ENCODE data around the gene MT1X. TPM values are rescaled to one million over a fixed set of nuclear protein-coding genes. Genes with fewer than 3 reads are reported as not detected.
"Not testable (repeated sequence)": the region's sequence is repeated elsewhere in the genome, so short reads cannot be mapped to it uniquely, and the experiment has no call there.

Gene MT1X
- total RNA-seq, 1 experiment from 2014 or later, result 200 TPM

- DNase-seq (ENCODE audit: low read depth), result no peak
Measured at GRCh38 chr16:56710181-56710737, 28.0 kb downstream of the MT1X start.

- no peak for DNase-seq (ENCODE audit: low read depth)
Measured at GRCh38 chr16:56711862-56712261, 29.6 kb downstream of the MT1X start.

- DNase-seq (ENCODE audit: low read depth), result no peak
Measured at GRCh38 chr16:56713794-56714193, 31.5 kb downstream of the MT1X start.

- DNase-seq (ENCODE audit: low read depth), result no peak
Measured at GRCh38 chr16:56715126-56715525, 32.9 kb downstream of the MT1X start.

- no peak for DNase-seq (ENCODE audit: low read depth)
Measured at GRCh38 chr16:56716761-56717160, 34.5 kb downstream of the MT1X start.

- not testable (repeated sequence) for DNase-seq (ENCODE audit: low read depth)
Measured at GRCh38 chr16:56717532-56717931, 35.3 kb downstream of the MT1X start.

GRCh38 chr16:56722200-56722842 lies 40.1 kb downstream of the MT1X start:
- no peak for DNase-seq (ENCODE audit: low read depth)

- no peak for DNase-seq (ENCODE audit: low read depth)
Measured at GRCh38 chr16:56724191-56724590, 41.9 kb downstream of the MT1X start.

GRCh38 chr16:56726283-56726682 lies 44.0 kb downstream of the MT1X start:
- no peak for DNase-seq (ENCODE audit: low read depth)

- DNase-seq (ENCODE audit: low read depth), result no peak
Measured at GRCh38 chr16:56726926-56727325, 44.7 kb downstream of the MT1X start.

GRCh38 chr16:56728027-56728426 lies 45.8 kb downstream of the MT1X start:
- DNase-seq (ENCODE audit: low read depth), result no peak

GRCh38 chr16:56728980-56729734 lies 46.9 kb downstream of the MT1X start:
- peak; percentile 24 for DNase-seq (ENCODE audit: low read depth)

- DNase-seq (ENCODE audit: low read depth), result peak; percentile 93
Measured at GRCh38 chr16:56729735-56730662, 47.7 kb downstream of the MT1X start, which contains the start of gene NUP93. TSS of gene NUP93 (plus strand) at chr16:56730129. CDS start at chr16:56748248, 18,119 bp downstream.

- DNase-seq (ENCODE audit: low read depth), result no peak
Measured at GRCh38 chr16:56732366-56732765, 50.1 kb downstream of the MT1X start.

GRCh38 chr16:56732832-56733231 lies 50.6 kb downstream of the MT1X start:
- DNase-seq (ENCODE audit: low read depth), result no peak

Other genes with a start within 250 kb of the MT1X start
- gene NUDT21, start 231.1 kb upstream of the MT1X start, total RNA-seq (2014; rRNA removed; shearing (Covaris generic)), result 83.5 and 172 TPM in 2 replicates
- gene OGFOD1, start 230.9 kb upstream of the MT1X start, total RNA-seq (2014; rRNA removed; shearing (Covaris generic)), result 103 and 105 TPM in 2 replicates
- gene BBS2, start 162.4 kb upstream of the MT1X start, total RNA-seq (2014; rRNA removed; shearing (Covaris generic)), result 60.4 and 62.6 TPM in 2 replicates
- gene MT4, start 117.4 kb upstream of the MT1X start, total RNA-seq (2014; rRNA removed; shearing (Covaris generic)), result not detected in 2 replicates
- not detected in 2 replicates for gene MT3, start 92.9 kb upstream of the MT1X start, total RNA-seq (2014; rRNA removed; shearing (Covaris generic))
- 521 and 535 TPM in 2 replicates for gene MT2A, start 73.9 kb upstream of the MT1X start, total RNA-seq (2014; rRNA removed; shearing (Covaris generic))
- 89.2 and 89.4 TPM in 2 replicates for gene MT1E, start 56.7 kb upstream of the MT1X start, total RNA-seq (2014; rRNA removed; shearing (Covaris generic))
- gene MT1M, start 49.8 kb upstream of the MT1X start, total RNA-seq (2014; rRNA removed; shearing (Covaris generic)), result 0.22 and 1.4 TPM in 2 replicates
- 9.6 TPM in 1 of 2 replicates, not detected in the other for gene MT1A, start 43.8 kb upstream of the MT1X start, total RNA-seq (2014; rRNA removed; shearing (Covaris generic))
- gene MT1B, start 30.6 kb upstream of the MT1X start, total RNA-seq (2014; rRNA removed; shearing (Covaris generic)), result not detected in 2 replicates
- gene MT1F, start 24.5 kb upstream of the MT1X start, total RNA-seq (2014; rRNA removed; shearing (Covaris generic)), result 12.8 and 13.0 TPM in 2 replicates
- gene MT1G, start 14.4 kb upstream of the MT1X start, total RNA-seq (2014; rRNA removed; shearing (Covaris generic)), result 2.9 and 6.1 TPM in 2 replicates
- gene MT1H, start 12.7 kb upstream of the MT1X start, total RNA-seq (2014; rRNA removed; shearing (Covaris generic)), result not detected in 2 replicates
- 106 and 123 TPM in 2 replicates for gene NUP93, start 47.7 kb downstream of the MT1X start, total RNA-seq (2014; rRNA removed; shearing (Covaris generic))
- not detected in 2 replicates for gene SLC12A3, start 182.7 kb downstream of the MT1X start, total RNA-seq (2014; rRNA removed; shearing (Covaris generic))
- 104 and 124 TPM in 2 replicates for gene HERPUD1, start 249.7 kb downstream of the MT1X start, total RNA-seq (2014; rRNA removed; shearing (Covaris generic))